HG02885 (cell line): Measurements from ENCODE around the gene BBLN.

Experiments
- ATAC-seq: cut with Tn5 transposase; IDR thresholded peaks from one replicate; pipeline ENCODE4 v1.9.1; 2021; ENCODE audit warnings: mild to moderate bottlenecking; ENCODE audit not compliant: unreplicated experiment, poor library complexity

BBLN gene

GRCh38 chr9:128206916-128207910, 47.1 kb downstream of the BBLN start:
- no peak for ATAC-seq

DNA sequence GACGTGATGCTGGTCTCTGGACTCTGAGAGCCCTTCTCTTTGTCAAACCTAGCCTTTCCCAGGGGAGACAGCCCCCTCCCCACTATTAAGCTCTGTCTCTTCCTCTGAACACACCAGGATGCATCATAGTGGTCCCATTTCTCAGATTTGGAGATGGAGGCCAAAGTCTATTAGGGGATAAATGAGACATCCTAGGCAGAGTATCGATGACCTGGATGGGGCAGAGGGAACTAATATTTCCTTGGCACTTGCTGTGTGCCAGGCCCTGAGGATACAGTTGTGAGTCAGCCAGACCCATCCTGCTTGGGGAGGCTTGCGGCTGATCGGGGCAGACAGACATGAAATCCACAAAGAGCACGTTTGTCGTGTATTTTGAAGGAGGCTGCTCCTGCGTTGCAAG, 48.3 kb downstream of the BBLN start:
- ATAC-seq, result no peak

GRCh38 chr9:128208946-128209669, 49.0 kb downstream of the BBLN start:
- ATAC-seq, result no peak

GRCh38 chr9:128211186-128211980, 51.3 kb downstream of the BBLN start:
- no peak for ATAC-seq

DNA sequence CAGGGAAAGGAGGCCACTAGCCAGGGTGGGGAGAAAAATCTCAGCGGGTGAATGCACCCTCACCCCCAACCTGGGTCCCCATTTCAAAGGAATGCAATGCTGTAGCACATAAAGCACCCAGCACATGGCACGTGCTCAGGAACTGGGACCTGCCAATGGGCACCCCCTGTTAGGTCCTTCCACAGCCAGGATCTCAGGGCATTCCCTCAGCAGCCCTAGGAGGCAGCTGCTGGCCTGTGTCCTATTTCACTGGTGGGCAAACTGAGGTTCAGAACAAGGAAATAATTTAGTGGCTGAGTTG, 51.9 kb downstream of the BBLN start:
- ATAC-seq, result no peak
